Stimulated activated CD4-positive, alpha-beta T cell treated with anti-CD3 and anti-CD28 coated beads, Interleukin-2, amount 100 ng/mL, for 24 hours (primary cell): ENCODE results near the gene CNTNAP2.

Source experiments
- DNase-seq, 2 donors: peaks; one replicate each; pipeline ENCODE4 v3.0.0-alpha.2; 2020

The CNTNAP2 gene

GRCh38 chr7:146701166-146701565 is 584.6 kb downstream of the CNTNAP2 start:
- no peak for DNase-seq

- DNase-seq = no peak
Observed at GRCh38 chr7:146702898-146703297, 586.3 kb downstream of the CNTNAP2 start.

- no peak for DNase-seq
Observed at GRCh38 chr7:146709451-146710027, 592.9 kb downstream of the CNTNAP2 start.

- no peak for DNase-seq
Observed at GRCh38 chr7:146713205-146713604, 596.6 kb downstream of the CNTNAP2 start.

- DNase-seq = no peak
Observed at GRCh38 chr7:146713934-146714333, 597.3 kb downstream of the CNTNAP2 start.

GRCh38 chr7:146720195-146720594 is 603.6 kb downstream of the CNTNAP2 start:
- DNase-seq = no peak

- no peak for DNase-seq
Observed at GRCh38 chr7:146722986-146723385, 606.4 kb downstream of the CNTNAP2 start.

- DNase-seq = no peak
Observed at GRCh38 chr7:146725520-146725919, 608.9 kb downstream of the CNTNAP2 start.

GRCh38 chr7:146728141-146728540 is 611.5 kb downstream of the CNTNAP2 start:
- no peak for DNase-seq

GRCh38 chr7:146728611-146729010 is 612.0 kb downstream of the CNTNAP2 start:
- DNase-seq = no peak

GRCh38 chr7:146731185-146731584 is 614.6 kb downstream of the CNTNAP2 start:
- DNase-seq = no peak

- no peak for DNase-seq
Observed at GRCh38 chr7:146735992-146736391, 619.4 kb downstream of the CNTNAP2 start.

GRCh38 chr7:146736446-146737190 is 620.0 kb downstream of the CNTNAP2 start:
- no peak for DNase-seq

- DNase-seq = no peak
Observed at GRCh38 chr7:146740039-146740438, 623.4 kb downstream of the CNTNAP2 start.

GRCh38 chr7:146741911-146742310 is 625.3 kb downstream of the CNTNAP2 start:
- DNase-seq = no peak

- no peak for DNase-seq
Observed at GRCh38 chr7:146754385-146754784, 637.8 kb downstream of the CNTNAP2 start.

- DNase-seq = no peak
Observed at GRCh38 chr7:146755585-146755984, 639.0 kb downstream of the CNTNAP2 start.

GRCh38 chr7:146764458-146764857 is 647.9 kb downstream of the CNTNAP2 start:
- DNase-seq = no peak

GRCh38 chr7:146768957-146769356 is 652.4 kb downstream of the CNTNAP2 start:
- no peak for DNase-seq

GRCh38 chr7:146772601-146773000 is 656.0 kb downstream of the CNTNAP2 start:
- no peak for DNase-seq

- DNase-seq = no peak
Observed at GRCh38 chr7:146773506-146773905, 656.9 kb downstream of the CNTNAP2 start.

- no peak for DNase-seq
Observed at GRCh38 chr7:146781352-146782116, 664.9 kb downstream of the CNTNAP2 start.

GRCh38 chr7:146787266-146787665 is 670.7 kb downstream of the CNTNAP2 start:
- no peak for DNase-seq

GRCh38 chr7:146788008-146788407 is 671.4 kb downstream of the CNTNAP2 start:
- no peak for DNase-seq
